Measurements from ENCODE around the gene KCNT1. TPM values are rescaled to one million over a fixed set of nuclear protein-coding genes. Genes with fewer than 3 reads are reported as not detected.
"Not testable (repeated sequence)": the region's sequence is repeated elsewhere in the genome, so short reads cannot be mapped to it uniquely, and the experiment has no call there.

The KCNT1 gene
- polyA plus RNA-seq, 10 donors, result 2.8 to 13.6 (median 7.2) TPM

DNA sequence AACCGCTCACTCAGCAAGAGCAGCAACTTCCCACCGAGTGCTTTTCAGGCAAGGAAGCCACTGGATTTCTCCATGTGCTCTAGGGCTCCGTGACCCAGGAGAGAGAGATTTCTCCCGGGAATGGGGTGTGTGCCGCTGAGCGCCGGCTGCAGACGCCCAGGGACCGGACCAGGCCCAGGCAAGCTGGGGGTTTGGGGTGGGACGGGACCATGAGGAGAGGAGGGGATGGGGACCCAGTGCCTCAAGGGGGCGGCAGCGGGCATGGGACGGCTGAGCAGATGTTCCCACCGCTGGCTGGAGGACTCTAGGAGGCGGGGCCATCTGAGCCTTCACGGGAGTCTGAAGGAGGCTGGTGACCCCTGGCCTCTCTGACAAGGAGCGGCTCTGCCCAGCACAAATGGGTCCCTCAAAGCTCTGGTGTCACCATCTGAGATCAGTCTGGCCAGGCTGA, 30.4 kb upstream of the KCNT1 start:
- DNase-seq, result no peak

DNA sequence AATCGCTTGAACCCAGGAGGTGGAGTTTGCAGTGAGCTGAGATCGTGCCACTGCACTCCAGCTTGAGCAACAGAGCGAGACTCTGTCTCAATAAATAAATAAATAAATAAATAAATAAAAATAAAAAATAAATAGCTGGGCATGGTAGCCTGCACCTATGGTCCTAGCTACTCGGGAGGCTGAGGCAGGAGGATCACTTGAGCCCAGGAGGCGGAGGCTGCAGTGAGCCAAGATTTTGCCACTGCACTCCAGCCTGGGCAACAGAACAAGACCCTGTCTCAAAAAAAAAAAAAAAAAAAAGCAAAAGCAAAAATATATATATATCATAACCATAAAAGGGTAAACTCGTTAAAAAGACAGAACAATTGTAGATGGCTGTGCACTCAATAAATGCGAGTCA, 29.2 kb upstream of the KCNT1 start:
- not testable (repeated sequence) for DNase-seq

- DNase-seq, result no peak
These were observed 28.0 kb upstream of the KCNT1 start for GRCh38 chr9:135673941-135674340.

DNA sequence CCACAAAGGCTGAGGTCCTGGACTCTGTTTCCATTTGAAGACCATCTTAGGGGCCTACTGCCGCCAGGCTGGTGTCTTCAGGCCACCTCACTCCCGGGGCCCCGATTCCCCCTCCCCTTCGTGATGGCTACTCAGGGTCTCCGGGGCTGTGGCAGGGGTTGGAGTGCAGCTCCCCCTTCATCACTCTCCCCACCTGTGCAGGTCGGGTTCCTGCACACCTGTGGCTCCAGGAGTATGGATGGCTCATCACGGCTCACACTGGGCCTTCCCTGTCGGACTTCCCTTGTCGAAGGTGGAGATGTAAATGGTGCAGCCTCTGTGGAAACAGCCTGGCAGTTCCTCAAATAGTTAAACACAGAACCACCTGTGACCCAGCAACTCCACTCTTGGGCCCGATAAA, 27.0 kb upstream of the KCNT1 start:
- DNase-seq, result no peak

DNA sequence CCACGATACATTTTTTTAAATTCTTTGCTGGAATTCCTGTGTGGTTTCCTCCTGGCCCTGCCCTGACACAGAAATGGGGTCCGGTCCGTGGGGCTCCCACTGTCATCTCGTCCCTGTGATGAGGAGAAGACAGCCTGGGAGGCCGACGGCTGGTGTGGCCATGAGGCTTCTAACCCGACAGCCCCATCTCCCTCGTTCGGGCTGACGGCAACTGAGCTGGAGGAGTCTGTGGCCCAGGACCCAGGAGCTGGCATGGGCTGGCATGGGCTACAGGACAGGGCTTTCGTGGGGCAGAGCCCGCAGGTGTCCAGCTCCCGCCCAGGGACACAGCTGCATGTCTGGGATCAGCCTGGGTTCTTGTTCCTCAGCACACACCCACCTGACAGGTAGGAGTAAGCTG, 25.1 kb upstream of the KCNT1 start:
- DNase-seq, result no peak

DNA sequence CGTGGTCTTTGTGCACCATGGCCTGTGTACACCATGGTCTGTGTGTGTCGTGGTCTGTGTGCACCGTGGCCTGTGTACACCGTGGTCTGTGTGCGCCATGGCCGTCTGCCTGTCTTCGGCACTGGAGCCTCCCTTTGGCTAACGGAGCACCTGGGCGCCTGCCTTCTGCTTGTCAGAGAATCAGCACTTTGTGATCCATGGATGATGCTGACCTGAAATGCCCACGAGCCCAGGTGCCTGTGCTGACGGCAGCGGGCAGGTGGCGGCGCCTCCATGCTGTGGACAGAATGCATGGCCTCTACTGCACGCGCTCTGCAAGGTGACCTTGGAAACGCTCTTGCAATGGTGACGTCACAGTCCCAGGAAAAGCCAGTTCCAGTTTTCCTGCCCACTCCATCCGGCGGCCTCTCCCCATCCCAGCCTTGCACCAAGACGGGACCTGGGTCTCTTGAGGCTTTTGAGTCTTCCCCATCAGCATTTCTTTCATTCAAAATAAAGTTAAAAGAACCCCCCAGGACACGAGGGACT, 24.3 kb upstream of the KCNT1 start:
- DNase-seq, result no peak

- no peak for DNase-seq
These were observed 23.6 kb upstream of the KCNT1 start for GRCh38 chr9:135678236-135679017.

- no peak for DNase-seq
These were observed 21.9 kb upstream of the KCNT1 start for GRCh38 chr9:135680056-135680455.

DNA sequence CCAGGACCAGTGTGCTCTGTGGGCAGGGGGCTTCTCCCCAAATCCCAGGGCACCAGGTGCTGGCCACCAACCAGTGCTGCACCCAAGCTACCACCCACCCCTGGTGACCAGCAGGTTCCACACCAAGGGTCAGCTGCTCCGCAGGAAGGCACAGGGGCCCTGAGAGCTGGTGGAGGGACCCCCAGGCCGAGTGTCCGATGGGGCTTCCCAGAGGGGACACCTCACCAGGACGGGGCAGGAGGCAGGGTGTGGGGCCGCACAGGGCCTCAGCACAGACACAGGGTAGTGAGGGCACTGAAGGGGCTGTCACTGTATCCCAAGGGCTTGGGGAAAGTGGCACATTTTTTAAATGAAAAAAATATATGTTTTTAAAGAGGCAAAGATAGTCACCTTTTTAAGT, 20.8 kb upstream of the KCNT1 start:
- DNase-seq, result no peak

DNA sequence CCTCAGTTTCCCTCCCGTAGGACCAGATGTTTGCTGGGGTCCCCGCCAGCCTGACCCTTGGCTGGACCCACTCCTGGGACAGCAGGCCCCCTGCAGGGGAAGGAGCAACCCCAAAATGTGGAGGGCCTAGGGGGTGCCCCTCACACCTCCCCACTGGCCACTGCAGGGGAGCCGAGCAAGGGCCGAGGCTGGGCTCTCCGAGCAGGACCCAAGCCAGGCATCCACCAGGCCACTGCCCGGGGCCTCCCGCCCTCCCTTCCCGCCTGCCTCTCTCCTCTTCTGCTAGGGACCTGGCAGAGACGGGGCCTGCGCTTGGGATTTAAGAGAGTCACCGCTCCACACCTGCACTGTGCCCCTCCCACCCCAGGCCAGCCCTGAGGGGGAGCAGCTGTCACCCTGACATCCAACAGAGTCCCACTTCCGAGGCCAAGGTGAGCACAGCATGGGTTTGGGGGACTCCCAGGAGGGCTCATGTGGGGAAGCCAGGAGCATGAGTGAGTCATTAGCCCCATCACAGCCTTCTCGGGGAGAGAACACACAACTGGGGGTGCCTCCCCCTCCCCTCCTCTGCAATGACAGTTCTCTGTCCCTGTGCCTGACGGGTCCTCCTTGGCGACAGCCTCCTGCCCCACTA, 18.5 kb upstream of the KCNT1 start:
- no peak for DNase-seq

- no peak for DNase-seq
These were observed 17.3 kb upstream of the KCNT1 start for GRCh38 chr9:135684691-135685090.

GRCh38 chr9:135687216-135687615, 14.8 kb upstream of the KCNT1 start:
- DNase-seq, result no peak

GRCh38 chr9:135689011-135689410, 13.0 kb upstream of the KCNT1 start:
- DNase-seq, result no peak

- DNase-seq, result no peak
These were observed 11.0 kb upstream of the KCNT1 start for GRCh38 chr9:135690836-135691570.

GRCh38 chr9:135692410-135692809, 9.6 kb upstream of the KCNT1 start:
- DNase-seq, result no peak

GRCh38 chr9:135693265-135693664, 8.7 kb upstream of the KCNT1 start:
- DNase-seq, result no peak

GRCh38 chr9:135693771-135694170, 8.2 kb upstream of the KCNT1 start:
- DNase-seq, result no peak

DNA sequence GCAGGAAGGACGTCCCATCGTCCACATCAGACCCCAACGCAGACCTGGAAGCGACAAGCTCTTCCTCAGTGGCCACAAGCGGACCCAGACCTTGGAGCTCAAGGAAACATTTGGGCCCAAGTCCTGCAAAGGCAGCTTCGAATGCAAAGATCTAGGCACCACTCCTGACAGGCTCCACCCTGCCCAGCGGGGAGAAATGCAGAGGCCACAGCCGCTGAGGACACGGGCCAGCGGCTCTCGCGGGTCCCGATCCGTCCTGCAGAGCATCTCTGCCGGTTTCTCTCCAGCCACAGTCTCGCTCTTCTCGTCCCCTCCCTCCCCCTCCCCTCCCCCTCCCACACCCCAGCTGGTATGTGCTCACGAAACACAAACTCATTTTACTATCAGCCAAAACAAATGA, 7.6 kb upstream of the KCNT1 start:
- no peak for DNase-seq

DNA sequence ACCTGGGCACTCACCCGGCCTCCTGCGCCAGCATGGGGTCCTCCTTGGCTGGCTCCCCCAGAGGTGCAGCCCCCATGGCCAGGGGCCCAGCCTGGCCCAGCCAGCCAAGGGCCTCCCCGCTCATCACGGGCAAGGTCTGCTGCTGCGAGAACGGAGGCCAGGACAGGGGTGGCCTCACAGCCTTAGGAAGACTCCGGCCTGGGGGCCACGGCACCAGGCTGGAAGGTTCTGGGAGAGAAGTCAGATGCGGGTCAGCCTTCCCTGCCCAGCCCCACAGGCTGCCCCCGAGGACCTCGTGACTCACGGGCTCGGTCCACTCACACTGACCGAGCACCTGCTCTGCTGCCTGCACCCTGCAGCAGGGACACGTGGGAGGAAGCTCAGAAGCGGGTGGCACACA, 6.9 kb upstream of the KCNT1 start:
- DNase-seq, result no peak

DNA sequence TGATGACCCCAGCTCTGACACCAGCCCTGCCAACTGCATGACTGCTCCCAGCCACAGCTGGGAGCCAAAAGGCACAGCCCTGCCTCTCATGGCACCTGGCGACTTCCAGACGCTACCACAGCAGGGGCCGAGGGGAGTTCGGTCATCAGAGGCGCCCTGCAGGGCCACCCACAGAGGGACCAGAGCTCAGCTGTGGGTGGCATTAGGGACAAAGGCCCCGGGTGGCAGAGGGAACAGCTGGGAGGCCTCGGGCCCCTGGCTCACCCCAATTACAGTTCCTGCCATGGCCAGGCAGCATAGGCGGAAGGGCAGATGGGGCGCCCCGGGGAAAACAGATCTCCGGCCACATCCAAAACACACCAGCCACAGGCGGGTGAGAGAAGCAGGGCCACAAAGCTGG, 6.3 kb upstream of the KCNT1 start:
- no peak for DNase-seq

- no peak for DNase-seq
These were observed 5.5 kb upstream of the KCNT1 start for GRCh38 chr9:135696446-135696845.

DNA sequence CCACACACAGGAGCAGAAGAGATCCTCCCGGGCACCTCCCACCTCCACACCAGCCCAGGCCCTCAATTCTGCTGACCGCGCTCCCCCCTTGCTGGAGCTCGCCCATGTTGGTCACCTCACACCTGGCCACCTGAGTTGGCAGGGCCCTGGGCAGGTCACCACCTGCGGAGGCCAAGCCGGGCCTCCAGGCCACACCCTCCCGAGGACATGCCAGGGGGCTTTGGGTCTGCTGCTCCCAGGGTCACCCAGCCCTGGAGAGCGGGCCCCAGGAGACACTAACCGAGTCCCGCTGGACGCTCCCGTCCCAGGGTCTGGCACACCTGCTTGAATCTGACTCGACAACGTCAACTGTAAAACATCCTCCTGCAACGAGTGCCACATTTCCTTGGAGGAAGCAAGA, 4.8 kb upstream of the KCNT1 start:
- DNase-seq, result no peak

DNA sequence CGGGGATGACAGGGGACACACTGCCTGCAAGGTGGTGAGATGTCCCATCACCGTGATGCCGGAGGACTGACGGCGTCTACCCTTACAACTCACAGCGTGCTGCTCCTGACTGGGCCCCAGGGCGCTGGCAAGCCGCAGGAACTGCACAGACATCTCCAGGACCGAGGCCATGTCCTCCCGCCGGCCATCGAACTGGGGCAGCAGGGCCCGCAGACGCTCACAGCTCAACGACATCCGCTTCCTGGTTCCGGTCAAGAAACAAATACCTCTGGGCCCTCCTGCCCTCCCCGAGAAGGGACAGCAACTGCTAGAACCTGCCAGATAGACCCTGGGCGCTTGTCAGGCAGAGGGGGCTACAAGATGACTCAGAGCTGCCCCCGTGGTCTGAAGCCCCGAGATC, 3.7 kb upstream of the KCNT1 start:
- no peak for DNase-seq

All from muscle of back (tissue), 11 donors.